ENCODE data around the gene GOLM1.
"Not testable (repeated sequence)": the region's sequence is repeated elsewhere in the genome, so short reads cannot be mapped to it uniquely, and the experiment has no call there.

The GOLM1 gene

GRCh38 chr9:86061972-86062739, 37.2 kb downstream of the GOLM1 start:
- no peak overlapping the region for H3K9ac ChIP-seq
- no peaks in the 10 kb centered on the region for H3K36me3 ChIP-seq (ENCODE audit: control insufficient read depth, insufficient read depth, low read length)
- no peak for TF ChIP-seq CTCF (IDR thresholded peaks at IDR 0.05)
- H3K27ac ChIP-seq = no peak overlapping the region
- no peaks in the 10 kb centered on the region for H3K27me3 ChIP-seq (ENCODE audit: control insufficient read depth, insufficient read depth, low read length)
- no peak overlapping the region for H3K4me2 ChIP-seq (ENCODE audit: low read length)
- no peaks in the 10 kb centered on the region for H3K79me2 ChIP-seq
- H3K4me3 ChIP-seq (ENCODE audit: low read depth, low read length) = no peak overlapping the region
- H3K9me3 ChIP-seq (ENCODE audit: control insufficient read depth, low read length) = no peaks in the 10 kb centered on the region
- no peak overlapping the region for H2AFZ ChIP-seq
- no peaks in the 10 kb centered on the region for H3K4me1 ChIP-seq

- H3K9ac ChIP-seq = no peak overlapping the region
- H3K9me3 ChIP-seq (ENCODE audit: control insufficient read depth, low read length) = no peaks in the 10 kb centered on the region
- H3K4me2 ChIP-seq (ENCODE audit: low read length) = no peak overlapping the region
- H3K27me3 ChIP-seq (ENCODE audit: control insufficient read depth, insufficient read depth, low read length) = no peaks in the 10 kb centered on the region
- H3K4me3 ChIP-seq (ENCODE audit: low read depth, low read length) = no peak overlapping the region
- H3K79me2 ChIP-seq = no peaks in the 10 kb centered on the region
- H3K27ac ChIP-seq = no peak overlapping the region
- H3K36me3 ChIP-seq (ENCODE audit: control insufficient read depth, insufficient read depth, low read length) = no peaks in the 10 kb centered on the region
- H3K4me1 ChIP-seq = no peaks in the 10 kb centered on the region
- no peak overlapping the region for H2AFZ ChIP-seq
- TF ChIP-seq CTCF (IDR thresholded peaks at IDR 0.05) = no peak
These were observed 41.9 kb downstream of the GOLM1 start for GRCh38 chr9:86057491-86057890.

GRCh38 chr9:86054695-86055094, 44.7 kb downstream of the GOLM1 start:
- TF ChIP-seq CTCF (IDR thresholded peaks at IDR 0.05) = no peak
- no peaks in the 10 kb centered on the region for H3K27me3 ChIP-seq (ENCODE audit: control insufficient read depth, insufficient read depth, low read length)
- no peak overlapping the region for H3K4me2 ChIP-seq (ENCODE audit: low read length)
- H3K36me3 ChIP-seq (ENCODE audit: control insufficient read depth, insufficient read depth, low read length) = no peaks in the 10 kb centered on the region
- H3K9me3 ChIP-seq (ENCODE audit: control insufficient read depth, low read length) = no peaks in the 10 kb centered on the region
- no peaks in the 10 kb centered on the region for H3K4me1 ChIP-seq
- no peak overlapping the region for H2AFZ ChIP-seq
- no peak overlapping the region for H3K4me3 ChIP-seq (ENCODE audit: low read depth, low read length)
- no peak overlapping the region for H3K9ac ChIP-seq
- H3K79me2 ChIP-seq = no peaks in the 10 kb centered on the region
- no peak overlapping the region for H3K27ac ChIP-seq

- H3K79me2 ChIP-seq = no peaks in the 10 kb centered on the region
- H3K4me3 ChIP-seq (ENCODE audit: low read depth, low read length) = no peak overlapping the region
- H3K9me3 ChIP-seq (ENCODE audit: control insufficient read depth, low read length) = no peaks in the 10 kb centered on the region
- no peaks in the 10 kb centered on the region for H3K36me3 ChIP-seq (ENCODE audit: control insufficient read depth, insufficient read depth, low read length)
- H3K4me1 ChIP-seq = no peaks in the 10 kb centered on the region
- no peak overlapping the region for H2AFZ ChIP-seq
- H3K27me3 ChIP-seq (ENCODE audit: control insufficient read depth, insufficient read depth, low read length) = no peaks in the 10 kb centered on the region
- H3K27ac ChIP-seq = no peak overlapping the region
- no peak for TF ChIP-seq CTCF (IDR thresholded peaks at IDR 0.05)
- H3K9ac ChIP-seq = no peak overlapping the region
- H3K4me2 ChIP-seq (ENCODE audit: low read length) = no peak overlapping the region
These were observed 46.5 kb downstream of the GOLM1 start for GRCh38 chr9:86052556-86053468.

- H3K4me1 ChIP-seq; H3K36me3 ChIP-seq (ENCODE audit: control insufficient read depth, insufficient read depth, low read length); H2AFZ ChIP-seq; H3K9me3 ChIP-seq (ENCODE audit: control insufficient read depth, low read length); H3K4me3 ChIP-seq (ENCODE audit: low read depth, low read length); H3K79me2 ChIP-seq; H3K9ac ChIP-seq; H3K4me2 ChIP-seq (ENCODE audit: low read length); H3K27ac ChIP-seq; H3K27me3 ChIP-seq (ENCODE audit: control insufficient read depth, insufficient read depth, low read length): not testable (repeated sequence)
These were observed 51.2 kb downstream of the GOLM1 start for GRCh38 chr9:86048018-86048742.
